HT-29 (cell line): Measurements from ENCODE around the gene HRH3. TPM values are rescaled to one million over a fixed set of nuclear protein-coding genes. Genes with fewer than 3 reads are reported as not detected.
A peak's percentile ranks its signal among the peaks of the same experiment; 100 is the strongest.

Experiments
- DNase-seq: peaks from one replicate; pipeline ENCODE4 v3.0.0-alpha.2; 2015; ENCODE audit warnings: low spot score
- total RNA-seq: library from RNA; depleted of rRNA; stranded (reverse); fragments of >200 nt; shearing (Covaris generic); gene quantifications from 2 replicates; pipeline ENCODE4 v1.2.3, GENCODE V29; 2014; rRNA removed

Gene HRH3
- total RNA-seq, 1 experiment from 2014 or later = not detected

GRCh38 chr20:62181808-62182207, 38.3 kb downstream of the HRH3 start:
- peak; percentile 4 for DNase-seq

GRCh38 chr20:62179162-62179504, 40.9 kb downstream of the HRH3 start:
- DNase-seq = no peak

GRCh38 chr20:62178316-62179161, 41.5 kb downstream of the HRH3 start:
- DNase-seq = no peak

GRCh38 chr20:62177307-62177706, 42.8 kb downstream of the HRH3 start:
- DNase-seq = no peak

- DNase-seq = no peak
Measured at GRCh38 chr20:62176866-62177265, 43.2 kb downstream of the HRH3 start.

- DNase-seq = no peak
Measured at GRCh38 chr20:62175711-62176110, 44.4 kb downstream of the HRH3 start.

- no peak for DNase-seq
Measured at GRCh38 chr20:62174870-62175624, 45.0 kb downstream of the HRH3 start.

- no peak for DNase-seq
Measured at GRCh38 chr20:62174021-62174804, 45.9 kb downstream of the HRH3 start.

GRCh38 chr20:62172666-62173065, 47.4 kb downstream of the HRH3 start:
- no peak for DNase-seq

GRCh38 chr20:62171245-62171644, 48.8 kb downstream of the HRH3 start:
- no peak for DNase-seq

- DNase-seq = no peak
Measured at GRCh38 chr20:62170536-62170935, 49.5 kb downstream of the HRH3 start.

- no peak for DNase-seq
Measured at GRCh38 chr20:62168890-62169435, 51.1 kb downstream of the HRH3 start.

- no peak for DNase-seq
Measured at GRCh38 chr20:62168061-62168460, 52.0 kb downstream of the HRH3 start.

- DNase-seq = no peak
Measured at GRCh38 chr20:62167474-62167873, 52.6 kb downstream of the HRH3 start.

GRCh38 chr20:62165762-62166399, 54.2 kb downstream of the HRH3 start:
- no peak for DNase-seq

Other genes with a start within 250 kb of the HRH3 start
- gene TAF4, start 154.4 kb downstream of the HRH3 start, total RNA-seq = 12.2 and 14.1 TPM in 2 replicates
- 76.1 and 80.0 TPM in 2 replicates for gene LSM14B, start 97.8 kb downstream of the HRH3 start, total RNA-seq
- gene PSMA7, start 76.9 kb downstream of the HRH3 start, total RNA-seq = 822 and 933 TPM in 2 replicates
- gene SS18L1, start 76.5 kb downstream of the HRH3 start, total RNA-seq = 57.1 and 65.8 TPM in 2 replicates
- gene MTG2, start 37.2 kb downstream of the HRH3 start, total RNA-seq = 41.9 and 44.2 TPM in 2 replicates
- 44.9 and 49.8 TPM in 2 replicates for gene OSBPL2, start 18.2 kb upstream of the HRH3 start, total RNA-seq
- 659 and 752 TPM in 2 replicates for gene ADRM1, start 82.7 kb upstream of the HRH3 start, total RNA-seq
- gene LAMA5, start 147.0 kb upstream of the HRH3 start, total RNA-seq = 286 and 336 TPM in 2 replicates
- 3,073 and 3,139 TPM in 2 replicates for gene RPS21, start 166.8 kb upstream of the HRH3 start, total RNA-seq
- gene CABLES2, start 187.0 kb upstream of the HRH3 start, total RNA-seq = 9.5 and 9.8 TPM in 2 replicates
- 24.4 and 26.7 TPM in 2 replicates for gene RBBP8NL, start 207.3 kb upstream of the HRH3 start, total RNA-seq